ENCODE measurements around the gene BIRC7. TPM values are rescaled to one million over a fixed set of nuclear protein-coding genes. Genes with fewer than 3 reads are reported as not detected.

BIRC7 gene
- total RNA-seq, 2 experiments from 2014 or later, result not detected

DNA sequence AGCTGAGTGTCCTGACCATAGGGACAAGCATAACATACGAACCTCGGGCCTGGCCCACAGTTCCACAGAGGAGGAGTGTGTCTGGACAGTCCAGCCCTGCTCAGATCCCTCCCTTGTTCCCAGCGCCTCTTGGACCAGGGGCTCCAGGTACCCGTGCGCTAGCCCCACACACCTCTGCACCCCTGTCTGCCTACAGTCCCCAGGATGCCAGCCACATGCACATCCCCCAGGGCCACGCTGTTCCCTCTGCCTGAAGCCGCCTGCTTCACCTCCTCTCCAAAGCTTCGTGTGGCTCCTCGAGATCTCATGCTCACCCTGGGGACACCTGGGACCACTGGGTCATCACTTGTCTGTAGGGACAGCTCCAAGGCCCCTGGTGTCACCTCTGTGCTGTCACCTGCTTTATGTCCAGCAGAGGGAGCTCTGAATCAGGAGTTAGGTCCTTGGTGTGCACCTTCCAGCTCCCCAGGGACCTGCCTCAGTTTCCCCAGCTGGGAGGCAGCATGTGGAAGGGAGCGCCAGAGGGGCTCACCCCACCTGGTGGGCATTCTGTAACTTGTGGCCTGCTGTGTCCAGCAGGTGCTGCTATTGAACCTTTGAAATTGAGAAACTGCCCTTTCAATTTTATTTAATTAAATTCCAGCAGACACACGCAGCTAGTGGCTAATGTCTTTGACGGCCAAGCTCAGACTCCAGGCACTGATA is 12.4 kb upstream of the BIRC7 start:
- Mint-ChIP-seq H3K4me3 (no peak overlapping the region), H3K9me3 (no peaks in the 10 kb centered on the region)

DNA sequence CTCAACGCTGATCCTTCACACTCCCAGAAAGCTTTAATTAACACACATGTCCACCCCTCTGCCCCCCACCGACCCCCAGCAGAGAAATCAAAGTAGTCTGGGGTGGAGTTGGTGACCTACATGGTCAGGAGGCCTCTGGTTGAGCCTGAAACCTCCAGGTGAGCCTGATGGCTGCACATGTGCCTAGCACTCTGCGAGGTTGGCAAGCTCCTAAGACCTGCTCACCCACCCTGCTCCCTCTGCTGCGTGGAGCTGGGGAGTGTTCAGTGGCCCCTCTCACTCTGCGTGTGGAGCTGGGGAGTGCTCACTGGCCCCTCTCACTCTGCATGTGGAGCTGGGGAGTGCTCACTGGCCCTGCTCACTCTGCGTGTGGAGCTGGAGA is 11.9 kb upstream of the BIRC7 start:
- ChIA-PET POLR2A (no interaction called here), CTCF (interaction anchor here (0.9 to 3.0 kb wide), 18 partner anchors 10 to 158 kb away, joined by 3 to 25 read pairs (median 6); partner anchors contain the start of gene BIRC7)
- Mint-ChIP-seq H3K4me1 (no peaks in the 10 kb centered on the region), H3K9me3 (no peaks in the 10 kb centered on the region), H3K4me3 (no peak overlapping the region), H3K27me3 (peaks cover 8% of the 10 kb centered on the region), H3K36me3 (ENCODE audit: low read depth) (no peaks in the 10 kb centered on the region), H3K27ac (no peak overlapping the region)
- no peak for DNase-seq

More for the DNA sequence above, 12.4 kb upstream of the BIRC7 start:
- Mint-ChIP-seq H3K4me1 (no peaks in the 10 kb centered on the region), H3K27me3 (peaks cover 5% of the 10 kb centered on the region), H3K27ac (no peak overlapping the region), H3K36me3 (ENCODE audit: low read depth) (no peaks in the 10 kb centered on the region)
- peak; percentile 54 for DNase-seq
- CTCF ChIA-PET, result interaction anchor here (0.6 to 3.0 kb wide), 23 partner anchors 9 to 297 kb away, joined by 3 to 25 read pairs (median 5); partner anchors contain the start of genes BIRC7 and PPDPF
- POLR2A ChIA-PET, result interaction anchor here (1.1 kb wide), 1 partner anchor 159 kb away, joined by 4 read pairs; no protein-coding TSS in a partner anchor

DNA sequence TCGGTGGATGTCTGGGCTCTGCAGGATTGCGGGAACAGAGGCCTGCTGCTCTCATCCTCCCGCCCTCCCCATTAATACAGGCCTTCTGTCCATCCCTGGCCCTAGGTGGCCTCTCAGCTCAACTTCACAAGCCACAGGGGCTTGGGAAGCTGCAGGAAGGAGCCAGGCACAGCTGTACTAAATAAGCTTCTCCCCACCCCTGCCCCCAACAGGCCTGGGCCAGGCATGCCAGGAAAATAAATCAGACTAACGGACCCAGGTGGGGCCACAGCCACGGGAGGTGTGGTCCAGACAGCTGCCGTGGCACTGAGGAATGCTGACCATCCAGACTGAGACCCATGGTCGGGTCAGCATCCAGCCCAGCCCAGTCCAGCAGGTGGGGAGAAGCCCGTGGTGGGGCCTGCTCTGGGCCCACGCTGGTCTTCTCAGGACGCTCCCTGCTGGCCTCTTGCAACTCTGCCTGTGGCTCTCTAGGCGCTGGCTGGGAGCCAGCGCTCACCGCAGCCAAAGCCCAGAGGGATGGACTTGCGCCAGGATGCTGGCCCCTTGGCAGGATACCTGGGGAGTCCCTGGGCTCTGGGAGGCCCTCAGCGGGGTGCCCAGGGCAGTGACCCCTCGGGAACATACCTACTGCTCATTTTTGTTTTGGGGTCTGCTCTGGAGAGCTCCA is 11.2 kb upstream of the BIRC7 start:
- DNase-seq, result no peak
- H3K4me3 Mint-ChIP-seq, result no peak overlapping the region
- no peak overlapping the region for H3K27ac Mint-ChIP-seq
- no peaks in the 10 kb centered on the region for H3K4me1 Mint-ChIP-seq
- no peaks in the 10 kb centered on the region for H3K9me3 Mint-ChIP-seq
- POLR2A ChIA-PET, result interaction anchor here (0.9 kb wide), 1 partner anchor 13 kb away, joined by 3 read pairs; no protein-coding TSS in a partner anchor
- H3K27me3 Mint-ChIP-seq, result peaks cover 13% of the 10 kb centered on the region
- CTCF ChIA-PET, result interaction anchor here (1.2 to 3.0 kb wide), 8 partner anchors 11 to 157 kb away, joined by 4 to 25 read pairs (median 8); partner anchors contain the start of gene BIRC7
- H3K36me3 Mint-ChIP-seq (ENCODE audit: low read depth), result no peaks in the 10 kb centered on the region

DNA sequence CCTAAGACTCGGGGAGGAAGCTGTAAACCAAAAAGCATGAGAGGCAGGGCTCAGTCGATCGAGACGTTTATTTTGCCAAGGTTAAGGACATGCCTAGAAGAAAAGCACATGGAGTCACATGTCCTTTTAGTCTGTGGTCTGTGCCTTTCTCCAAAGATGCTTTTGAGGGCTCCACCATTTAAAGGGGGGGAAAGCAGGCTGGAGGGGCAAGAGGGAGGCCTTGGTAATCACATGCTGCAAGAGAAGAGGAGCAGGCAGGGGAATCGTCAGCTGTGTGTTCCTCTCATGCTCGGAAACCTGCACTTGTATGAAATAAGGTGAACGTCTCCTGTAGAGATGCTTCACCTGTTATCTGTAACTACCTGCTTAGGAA is 10.6 kb upstream of the BIRC7 start:
- ChIA-PET CTCF (interaction anchor here (0.9 to 3.0 kb wide), 3 partner anchors 11 to 626 kb away, joined by 3 to 25 read pairs (median 23); no protein-coding TSS in a partner anchor), POLR2A (interaction anchor here (0.9 kb wide), 1 partner anchor 14 kb away, joined by 3 read pairs; no protein-coding TSS in a partner anchor)
- H3K27ac Mint-ChIP-seq, result no peak overlapping the region
- no peak overlapping the region for H3K4me3 Mint-ChIP-seq
- no peaks in the 10 kb centered on the region for H3K36me3 Mint-ChIP-seq (ENCODE audit: low read depth)
- no peak for DNase-seq
- H3K4me1 Mint-ChIP-seq, result no peaks in the 10 kb centered on the region
- H3K9me3 Mint-ChIP-seq, result no peaks in the 10 kb centered on the region
- peaks cover 17% of the 10 kb centered on the region for H3K27me3 Mint-ChIP-seq

DNA sequence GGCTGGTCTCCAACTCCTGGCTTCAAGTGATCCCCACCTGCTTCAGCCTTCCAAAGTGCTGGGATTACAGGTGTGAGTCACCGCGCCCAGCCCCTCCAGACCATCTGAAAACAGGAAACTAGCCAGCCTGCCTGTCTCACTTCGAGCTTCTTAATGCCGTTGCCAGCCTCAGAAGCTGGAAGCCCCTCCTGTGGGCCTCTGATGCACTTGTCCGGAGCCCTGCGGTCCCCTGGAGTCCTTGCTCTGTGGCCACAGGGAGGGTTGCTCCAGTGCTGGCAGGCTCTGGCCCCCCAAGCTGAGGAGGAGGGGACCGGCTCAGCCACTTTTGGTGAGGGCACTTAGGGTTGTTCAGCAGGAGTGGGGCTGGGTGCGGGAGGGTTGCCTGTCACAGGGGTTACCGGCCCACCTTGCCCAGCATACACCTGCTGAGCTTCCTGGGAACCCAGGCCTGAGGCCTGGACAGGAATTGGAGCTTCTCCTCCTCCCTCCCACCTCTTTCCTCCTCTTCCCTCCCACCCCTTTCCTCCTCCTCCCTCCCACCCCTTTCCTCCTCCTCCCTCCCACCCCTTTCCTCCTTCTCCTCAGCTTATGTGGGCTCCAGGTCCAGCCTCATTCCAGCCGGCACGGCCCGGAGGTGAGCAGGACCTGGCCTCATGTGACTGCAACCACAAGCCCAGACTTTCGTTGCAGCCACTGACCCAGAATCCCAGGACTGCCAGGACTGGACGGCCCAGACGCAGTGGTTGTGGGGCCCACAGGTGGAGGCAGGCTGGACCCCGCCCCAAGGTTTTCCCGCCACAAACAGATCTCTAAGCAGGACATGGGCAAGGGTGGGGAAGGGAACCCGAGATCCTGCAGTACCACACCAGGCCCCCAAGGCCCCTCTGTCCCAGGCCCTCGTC is 9.4 kb upstream of the BIRC7 start:
- DNase-seq, result no peak
- CTCF ChIA-PET, result interaction anchor here (0.9 kb wide), 1 partner anchor 625 kb away, joined by 3 read pairs; no protein-coding TSS in a partner anchor
- peaks cover 24% of the 10 kb centered on the region for H3K27me3 Mint-ChIP-seq
- H3K36me3 Mint-ChIP-seq (ENCODE audit: low read depth), result no peaks in the 10 kb centered on the region
- no peak overlapping the region for H3K4me3 Mint-ChIP-seq
- POLR2A ChIA-PET, result no interaction called here
- no peaks in the 10 kb centered on the region for H3K4me1 Mint-ChIP-seq
- no peaks in the 10 kb centered on the region for H3K9me3 Mint-ChIP-seq
- no peak overlapping the region for H3K27ac Mint-ChIP-seq

DNA sequence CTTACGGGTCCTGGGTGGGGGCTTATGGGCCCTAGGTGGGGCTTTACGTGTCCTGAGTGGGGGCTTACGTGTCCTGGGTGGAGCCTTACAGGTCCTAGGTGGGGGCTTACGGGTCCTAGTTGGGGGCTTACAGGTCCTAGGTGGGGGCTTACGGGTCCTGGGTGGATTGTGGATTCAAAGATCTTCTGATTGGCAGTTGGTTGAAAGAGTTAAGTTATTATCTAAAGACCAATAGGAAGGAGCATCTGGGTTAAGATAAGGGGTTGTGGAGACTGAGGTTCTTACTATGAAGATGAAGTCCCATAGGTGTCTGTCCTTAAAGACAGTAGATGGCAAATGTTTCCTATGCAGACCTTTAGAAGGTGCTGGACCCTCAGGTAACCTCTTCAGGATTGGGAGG is 8.4 kb upstream of the BIRC7 start:
- no peak for DNase-seq
- peaks cover 33% of the 10 kb centered on the region for H3K27me3 Mint-ChIP-seq
- CTCF ChIA-PET, result no interaction called here

DNA sequence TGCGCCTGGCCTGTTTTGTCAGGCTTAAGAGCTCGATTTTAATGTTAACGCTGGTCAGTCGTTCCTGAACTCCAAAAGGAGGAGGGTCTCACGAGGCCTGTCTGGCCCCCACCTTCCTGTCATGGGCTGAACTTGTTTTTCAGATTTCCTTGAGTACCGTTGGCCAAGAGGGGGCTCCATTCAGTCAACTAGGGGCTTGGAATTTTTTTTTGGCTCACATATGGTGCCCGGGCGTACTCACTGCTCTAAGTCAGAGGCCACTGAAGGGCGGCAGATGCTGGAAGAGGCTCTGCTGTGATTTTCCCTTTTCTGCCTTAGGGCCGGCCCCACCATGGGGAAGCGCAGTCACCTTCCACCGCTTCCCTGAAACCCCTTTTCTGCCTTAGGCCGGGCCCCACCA is 6.9 kb upstream of the BIRC7 start:
- ChIA-PET CTCF (interaction anchor here (0.7 kb wide), 1 partner anchor 51 kb away, joined by 3 read pairs; no protein-coding TSS in a partner anchor), POLR2A (no interaction called here)
- H3K27ac Mint-ChIP-seq, result no peak overlapping the region
- no peaks in the 10 kb centered on the region for H3K36me3 Mint-ChIP-seq (ENCODE audit: low read depth)
- DNase-seq, result no peak
- H3K4me3 Mint-ChIP-seq, result no peak overlapping the region
- H3K9me3 Mint-ChIP-seq, result no peaks in the 10 kb centered on the region
- H3K4me1 Mint-ChIP-seq, result no peaks in the 10 kb centered on the region
- peaks cover 34% of the 10 kb centered on the region for H3K27me3 Mint-ChIP-seq

More for the DNA sequence above, 8.4 kb upstream of the BIRC7 start:
- no peaks in the 10 kb centered on the region for H3K9me3 Mint-ChIP-seq
- H3K4me1 Mint-ChIP-seq, result no peaks in the 10 kb centered on the region
- no peak overlapping the region for H3K27ac Mint-ChIP-seq
- H3K4me3 Mint-ChIP-seq, result no peak overlapping the region
- H3K36me3 Mint-ChIP-seq (ENCODE audit: low read depth), result no peaks in the 10 kb centered on the region
- POLR2A ChIA-PET, result no interaction called here

DNA sequence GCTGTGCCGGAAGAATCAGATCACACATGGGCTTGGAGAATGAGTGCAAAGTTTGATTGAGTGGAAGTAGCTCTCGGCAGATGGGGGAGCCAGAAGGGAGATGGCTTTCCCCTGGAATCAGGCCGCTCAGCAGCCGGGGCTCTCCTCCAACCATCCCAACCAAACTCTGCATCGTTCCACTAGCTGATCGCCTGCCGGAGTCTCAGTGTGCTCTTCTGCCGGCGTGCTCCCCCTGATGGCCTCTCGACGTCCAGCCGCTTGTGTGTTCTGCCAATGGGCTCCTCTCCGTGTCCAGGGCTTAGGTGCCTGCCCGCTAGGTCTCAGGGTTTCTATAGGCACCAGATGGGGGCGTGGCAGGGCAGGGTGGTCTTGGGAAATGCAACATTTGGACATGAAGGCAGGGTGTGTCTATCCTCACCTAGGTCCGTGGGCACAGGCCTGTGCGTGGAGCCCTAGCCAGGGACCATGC is 4.9 kb upstream of the BIRC7 start:
- Mint-ChIP-seq H3K27me3 (peaks cover 35% of the 10 kb centered on the region), H3K9me3 (no peaks in the 10 kb centered on the region), H3K4me1 (peaks cover 1% of the 10 kb centered on the region), H3K27ac (no peak overlapping the region), H3K4me3 (no peak overlapping the region), H3K36me3 (ENCODE audit: low read depth) (no peaks in the 10 kb centered on the region)
- POLR2A ChIA-PET, result no interaction called here
- CTCF ChIA-PET, result no interaction called here
- no peak for DNase-seq

DNA sequence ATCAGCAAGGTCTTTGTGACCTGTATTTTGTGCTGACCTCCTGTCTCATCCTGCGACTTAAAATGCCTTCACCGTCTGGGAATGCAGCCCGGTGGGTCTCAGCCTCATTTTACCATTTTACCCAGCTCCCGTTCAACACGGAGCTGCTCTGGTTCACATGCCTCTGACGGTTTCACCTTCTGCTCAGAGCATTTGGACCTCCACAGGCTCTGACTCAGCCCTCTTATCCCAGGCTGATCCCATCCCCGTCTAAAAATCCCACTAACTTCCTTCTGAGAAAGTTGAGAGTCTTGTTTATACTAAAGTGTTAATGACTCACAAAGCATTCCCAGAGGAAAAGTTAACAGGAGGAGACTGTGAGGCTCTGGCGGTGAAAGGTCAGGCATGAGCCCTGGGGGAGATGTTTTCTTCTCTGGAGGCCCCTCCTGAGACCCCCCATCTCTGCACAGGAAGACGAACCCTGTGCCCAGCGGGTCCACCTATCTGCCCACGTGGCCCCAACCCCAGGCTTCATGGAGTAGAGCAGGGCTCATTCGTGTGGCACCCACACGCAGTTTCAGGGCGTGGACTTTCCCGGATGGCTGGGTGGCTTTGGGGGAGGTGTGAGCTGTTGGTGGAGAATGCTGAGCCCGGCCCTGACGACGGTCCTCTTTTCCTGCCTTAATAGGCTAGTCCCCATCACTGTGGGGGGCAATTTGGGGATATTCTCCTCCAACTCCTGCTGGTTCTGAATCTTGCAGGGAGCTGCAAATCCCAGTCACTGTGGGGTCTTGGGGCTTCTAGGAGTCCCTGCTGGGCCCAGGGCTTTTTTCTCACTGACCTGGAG is 3.3 kb upstream of the BIRC7 start:
- no peaks in the 10 kb centered on the region for H3K36me3 Mint-ChIP-seq (ENCODE audit: low read depth)
- no peaks in the 10 kb centered on the region for H3K9me3 Mint-ChIP-seq
- CTCF ChIA-PET, result interaction anchor here (1.0 kb wide), 1 partner anchor 10 kb away, joined by 4 read pairs; no protein-coding TSS in a partner anchor
- peaks cover 1% of the 10 kb centered on the region for H3K4me1 Mint-ChIP-seq
- H3K27me3 Mint-ChIP-seq, result peaks cover 35% of the 10 kb centered on the region
- no peak overlapping the region for H3K27ac Mint-ChIP-seq
- H3K4me3 Mint-ChIP-seq, result no peak overlapping the region
- POLR2A ChIA-PET, result no interaction called here
- DNase-seq, result no peak

DNA sequence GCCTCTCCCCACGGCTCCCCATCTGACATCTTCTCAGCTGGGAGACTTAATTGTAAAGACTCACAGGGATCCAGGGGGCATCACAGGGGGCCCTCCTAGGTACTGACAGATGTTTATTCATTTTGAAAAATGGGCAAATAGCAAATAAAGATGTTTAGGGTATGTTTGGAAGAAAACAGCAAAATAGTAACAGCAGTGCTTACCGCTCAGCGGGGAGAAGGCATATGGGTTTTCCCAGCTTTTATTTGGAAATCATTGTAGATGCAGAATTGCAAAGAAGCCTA is 2.7 kb upstream of the BIRC7 start:
- H3K9me3 Mint-ChIP-seq, result no peaks in the 10 kb centered on the region
- CTCF ChIA-PET, result interaction anchor here (1.0 kb wide), 1 partner anchor 10 kb away, joined by 4 read pairs; no protein-coding TSS in a partner anchor
- H3K4me3 Mint-ChIP-seq, result no peak overlapping the region
- no peak for DNase-seq
- no peaks in the 10 kb centered on the region for H3K36me3 Mint-ChIP-seq (ENCODE audit: low read depth)
- peaks cover 35% of the 10 kb centered on the region for H3K27me3 Mint-ChIP-seq
- H3K27ac Mint-ChIP-seq, result no peak overlapping the region
- H3K4me1 Mint-ChIP-seq, result peaks cover 1% of the 10 kb centered on the region
- POLR2A ChIA-PET, result no interaction called here

DNA sequence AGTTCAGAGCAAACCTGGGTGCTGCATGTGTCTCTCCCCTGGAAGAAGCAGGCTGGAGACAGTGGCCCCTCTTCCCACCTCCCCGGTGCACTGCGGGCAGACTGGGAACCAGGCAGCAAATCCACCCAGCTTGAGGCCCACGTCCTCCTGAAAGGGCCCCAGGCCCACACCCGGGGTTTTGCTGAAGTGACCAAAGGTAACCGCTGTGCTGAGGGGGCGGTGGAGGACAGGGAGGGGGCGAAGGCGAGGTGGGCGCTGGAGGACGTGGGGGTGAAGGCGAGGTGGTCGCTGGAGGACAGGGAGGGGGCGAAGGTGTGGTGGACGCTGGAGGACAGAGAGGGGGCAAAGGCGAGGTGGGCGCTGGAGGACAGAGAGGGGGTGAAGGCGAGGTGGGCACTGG is 1.8 kb upstream of the BIRC7 start:
- Mint-ChIP-seq H3K36me3 (ENCODE audit: low read depth) (no peaks in the 10 kb centered on the region), H3K4me3 (no peak overlapping the region), H3K27ac (no peak overlapping the region), H3K27me3 (peaks cover 31% of the 10 kb centered on the region), H3K4me1 (peaks cover 1% of the 10 kb centered on the region), H3K9me3 (no peaks in the 10 kb centered on the region)
- ChIA-PET CTCF (interaction anchor here (1.0 kb wide), 1 partner anchor 11 kb away, joined by 4 read pairs; no protein-coding TSS in a partner anchor), POLR2A (no interaction called here)
- DNase-seq, result no peak

All from activated CD4-positive, alpha-beta memory T cell treated with anti-CD3 and anti-CD28 coated beads, Interleukin-2, amount 10 ng/mL, durations not matched to agents 7 days and 5 days (primary cell).